Peyer's patch (tissue), 4 donors: Measurements from ENCODE around the gene TUBGCP3.

ENCODE experiments used
- POLR2A ChIP-seq, 2 donors: fragments of 450-650 bp; IDR thresholded peaks; one replicate each; pipeline ENCODE4 v1.5.1; 2017; ENCODE audit warnings: antibody characterized with exemption in 2 of 2, mild to moderate bottlenecking in 2 of 2, moderate library complexity in 2 of 2
- TF ChIP-seq, protein P1 (sequence below), 6 experiments: fragments of 450-650 bp in 4 of 6; fragments of 200-600 bp in 2 of 6; sonication (generic) in 1 of 6; IDR thresholded peaks; one replicate each; pipeline ENCODE4 v1.5.1; 2017 to 2019; ENCODE audit warnings: antibody characterized with exemption in 6 of 6, mild to moderate bottlenecking in 3 of 6, moderate library complexity in 1 of 6

DNA sequence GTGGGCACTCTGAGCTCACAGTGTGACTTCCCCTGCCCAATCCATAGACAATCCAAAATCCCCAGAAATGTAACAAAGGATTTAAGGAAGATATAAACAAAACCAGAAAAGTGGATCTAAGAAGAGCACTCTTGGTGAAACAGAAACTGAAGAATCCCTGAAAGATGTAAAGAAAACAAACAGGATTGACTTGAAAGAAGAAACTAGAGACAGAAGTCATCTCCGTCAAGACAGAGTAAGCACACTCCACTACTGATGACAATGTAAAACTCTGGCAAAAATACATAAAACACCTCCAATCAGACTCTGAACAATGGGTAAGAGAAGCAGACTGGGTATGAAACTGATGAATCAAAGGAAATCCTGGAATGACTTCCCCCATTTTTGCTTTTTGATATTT is 13.5 kb downstream of the TUBGCP3 start:
- TF ChIP-seq, protein P1, sequence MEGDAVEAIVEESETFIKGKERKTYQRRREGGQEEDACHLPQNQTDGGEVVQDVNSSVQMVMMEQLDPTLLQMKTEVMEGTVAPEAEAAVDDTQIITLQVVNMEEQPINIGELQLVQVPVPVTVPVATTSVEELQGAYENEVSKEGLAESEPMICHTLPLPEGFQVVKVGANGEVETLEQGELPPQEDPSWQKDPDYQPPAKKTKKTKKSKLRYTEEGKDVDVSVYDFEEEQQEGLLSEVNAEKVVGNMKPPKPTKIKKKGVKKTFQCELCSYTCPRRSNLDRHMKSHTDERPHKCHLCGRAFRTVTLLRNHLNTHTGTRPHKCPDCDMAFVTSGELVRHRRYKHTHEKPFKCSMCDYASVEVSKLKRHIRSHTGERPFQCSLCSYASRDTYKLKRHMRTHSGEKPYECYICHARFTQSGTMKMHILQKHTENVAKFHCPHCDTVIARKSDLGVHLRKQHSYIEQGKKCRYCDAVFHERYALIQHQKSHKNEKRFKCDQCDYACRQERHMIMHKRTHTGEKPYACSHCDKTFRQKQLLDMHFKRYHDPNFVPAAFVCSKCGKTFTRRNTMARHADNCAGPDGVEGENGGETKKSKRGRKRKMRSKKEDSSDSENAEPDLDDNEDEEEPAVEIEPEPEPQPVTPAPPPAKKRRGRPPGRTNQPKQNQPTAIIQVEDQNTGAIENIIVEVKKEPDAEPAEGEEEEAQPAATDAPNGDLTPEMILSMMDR (IDR thresholded peaks at IDR 0.05), result no peak
- TF ChIP-seq POLR2A (IDR thresholded peaks at IDR 0.05), result no peak
